Caki2 (cell line): ENCODE results near the gene DIDO1. TPM values are rescaled to one million over a fixed set of nuclear protein-coding genes. Genes with fewer than 3 reads are reported as not detected.
A peak's percentile ranks its signal among the peaks of the same experiment; 100 is the strongest.

Experiments
- DNase-seq: peaks from one replicate; pipeline ENCODE4 v3.0.0-alpha.2; 2015; ENCODE audit warnings: low read depth
- in situ Hi-C: cut with HindIII; loops from 2 replicates; pipeline ENCODE4 v1.10.0; 2016; ENCODE audit warnings: low sequenced_read_pairs, low pct_unique_long_range_greater_than_20kb, mixed read lengths
- total RNA-seq: library from RNA; depleted of rRNA; stranded (reverse); fragments of >200 nt; shearing (Covaris generic); gene quantifications from 2 replicates; pipeline ENCODE4 v1.2.3, GENCODE V29; 2014; ENCODE audit warnings: low replicate concordance; rRNA removed

The DIDO1 gene
- 14.5 and 18.2 TPM in 2 replicates for total RNA-seq

DNA sequence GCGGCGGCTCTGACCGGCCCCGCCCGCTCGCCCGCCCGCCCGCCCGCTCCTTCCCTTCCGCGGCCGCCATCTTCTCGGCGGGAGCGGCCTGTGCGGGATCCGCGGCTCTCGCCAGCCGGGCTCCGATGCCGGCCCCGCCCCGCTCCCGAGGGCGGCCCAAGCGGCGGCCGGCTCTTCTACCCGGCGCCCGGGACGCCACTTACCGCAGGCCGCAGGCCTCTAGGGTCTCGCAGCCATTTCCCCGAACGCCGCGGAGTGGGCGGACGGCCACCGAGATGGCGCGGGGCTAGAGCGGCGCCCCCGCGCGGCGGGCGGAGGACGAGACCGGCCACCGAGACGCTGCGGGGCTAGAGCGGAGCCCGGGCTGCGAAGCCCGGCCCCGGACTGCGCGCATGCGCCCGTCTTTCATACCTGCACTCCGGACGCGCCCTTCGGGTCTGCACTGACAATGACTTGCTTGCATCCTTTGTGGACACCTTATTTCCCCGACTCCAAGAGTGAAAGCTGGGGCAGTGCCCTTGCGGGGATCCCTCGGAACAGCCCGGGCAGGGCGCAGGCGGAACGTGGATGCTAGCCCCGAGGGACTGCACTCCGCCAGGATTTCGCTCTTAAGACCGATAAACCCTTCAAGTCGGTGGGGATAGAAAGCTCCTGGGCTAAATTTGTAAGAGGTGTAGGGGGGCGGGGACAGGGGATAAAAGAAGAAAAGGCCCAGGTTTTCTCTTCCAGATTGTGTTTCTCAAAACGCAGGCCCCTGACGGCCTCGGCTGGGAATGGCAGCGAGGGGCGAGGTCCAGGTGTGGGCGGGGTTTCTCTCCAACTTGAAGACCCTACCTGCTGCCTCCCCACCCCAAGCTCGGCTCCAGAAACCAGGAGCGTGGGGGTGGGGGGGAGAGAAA is at the start of gene DIDO1:
DIDO1 (minus strand) TSS at position 277 of the 899 bp plus-strand sequence.
- in situ Hi-C loops = no loop called here

DNA sequence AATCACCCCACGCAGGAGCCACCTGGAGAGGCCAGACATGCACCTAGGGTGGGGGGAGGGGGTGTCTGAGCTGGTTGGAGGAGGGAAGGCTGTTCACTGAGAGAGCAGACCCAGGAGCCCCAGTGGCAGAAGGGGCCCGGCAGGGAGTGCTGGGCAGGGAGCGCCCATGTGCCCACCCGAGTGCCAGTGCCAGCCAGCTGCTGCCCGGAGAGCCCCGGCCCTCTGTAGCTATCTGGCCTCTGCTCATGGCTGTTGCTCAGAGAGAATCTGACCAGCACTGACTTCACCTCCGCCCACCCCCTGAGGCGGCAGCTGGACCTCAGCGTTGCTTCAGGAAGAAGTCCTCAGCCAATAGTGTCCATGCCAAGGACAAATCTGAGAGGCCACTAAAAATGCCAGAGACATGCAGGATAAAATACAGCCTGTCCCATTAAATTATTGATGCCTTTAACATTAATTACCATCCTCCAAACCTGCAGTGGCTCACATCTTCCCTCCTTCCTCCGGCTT is 49.0 kb upstream of the DIDO1 start:
- in situ Hi-C loops = no loop called here
- DNase-seq = no peak

More for the DNA sequence above, at the start of gene DIDO1:
- DNase-seq = peak; percentile 87

DNA sequence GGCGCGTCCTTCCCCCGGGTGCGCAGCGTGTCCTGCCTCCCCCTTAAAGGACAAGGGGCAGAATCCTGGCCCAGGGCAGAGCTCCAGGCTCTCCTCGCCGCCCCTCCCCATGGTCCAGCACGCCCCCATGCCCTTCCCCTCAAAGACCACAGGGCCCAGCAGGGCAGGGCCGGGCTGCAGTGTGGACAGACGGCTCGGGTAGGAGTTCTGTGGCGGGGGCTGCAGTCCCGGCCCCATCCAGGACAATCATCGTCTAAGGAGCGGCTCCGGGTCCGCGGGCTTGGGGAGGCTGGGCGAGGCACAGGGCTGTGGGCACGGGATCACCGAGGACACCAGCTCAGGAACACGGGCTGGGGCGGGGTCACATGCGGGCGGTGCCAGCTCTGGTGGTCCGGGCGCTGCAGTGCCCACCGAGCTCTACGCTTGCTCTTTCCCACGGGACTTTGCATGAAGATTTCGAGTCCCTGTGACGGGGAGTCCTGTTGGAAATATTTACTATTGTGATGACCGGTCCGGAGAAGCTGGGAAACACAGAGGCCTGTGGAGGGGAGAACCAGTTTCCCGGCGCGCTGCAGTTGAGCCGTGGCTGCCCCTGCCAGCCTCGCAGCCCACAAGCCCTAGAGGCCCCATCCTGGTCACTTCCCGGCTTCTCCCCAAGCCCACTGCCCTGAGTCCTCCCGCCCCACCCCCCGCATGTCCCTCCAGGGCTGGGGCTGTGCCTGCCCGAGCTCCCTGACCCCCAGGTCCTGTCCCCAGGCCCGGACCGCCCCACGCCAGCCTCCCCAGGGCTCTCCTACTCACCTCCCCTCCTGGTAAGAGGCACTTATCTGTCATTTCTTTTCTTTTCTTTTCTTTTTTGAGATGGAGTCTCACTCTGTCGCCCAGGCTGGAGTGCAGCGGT is 46.8 kb upstream of the DIDO1 start:
- DNase-seq = no peak
- in situ Hi-C loops = no loop called here

DNA sequence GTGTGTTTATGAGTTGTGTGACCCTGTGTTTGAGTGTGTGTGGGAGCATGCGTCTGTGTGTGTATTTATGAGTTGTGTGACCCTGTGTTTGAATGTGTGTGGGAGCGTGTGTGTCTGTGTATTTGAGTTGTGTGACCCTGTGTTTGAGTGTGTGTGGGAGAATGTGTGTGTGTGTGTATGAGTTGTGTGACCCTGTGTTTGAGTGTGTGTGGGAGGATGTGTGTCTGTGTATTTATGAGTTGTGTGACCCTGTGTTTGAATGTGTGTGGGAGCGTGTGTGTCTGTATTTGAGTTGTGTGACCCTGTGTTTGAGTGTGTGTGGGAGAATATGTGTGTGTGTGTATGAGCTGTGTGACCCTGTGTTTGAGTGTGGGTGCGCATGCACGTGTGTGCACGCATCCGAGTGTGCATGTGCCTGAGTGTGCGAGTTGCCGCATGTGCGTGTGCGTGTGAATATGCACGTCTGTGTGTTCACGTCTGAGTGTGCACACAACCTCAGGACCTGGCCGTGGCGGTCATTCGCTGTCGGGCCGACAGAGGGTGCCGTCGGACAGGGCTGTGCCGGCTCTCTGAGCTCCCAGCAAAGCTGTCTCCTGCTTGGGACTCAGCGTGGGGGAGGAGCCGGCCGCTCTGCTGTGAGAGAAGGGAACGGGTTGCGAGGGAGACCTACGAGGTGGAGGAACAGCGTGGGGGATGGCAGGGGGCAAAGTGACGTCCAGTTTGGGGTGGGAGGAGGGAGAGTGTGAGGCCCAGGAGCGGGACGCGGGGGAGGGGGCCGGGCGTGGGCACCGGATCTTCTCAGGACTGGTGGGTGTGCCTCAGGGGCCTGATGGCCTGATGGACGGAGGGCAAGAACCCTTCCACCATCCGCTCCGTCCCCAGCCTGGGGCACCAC is 45.9 kb upstream of the DIDO1 start:
- DNase-seq = peak; percentile 71
- in situ Hi-C loops = no loop called here

- DNase-seq = no peak
- in situ Hi-C loops = no loop called here
Observed at GRCh38 chr20:62971211-62971949, 45.1 kb upstream of the DIDO1 start.

DNA sequence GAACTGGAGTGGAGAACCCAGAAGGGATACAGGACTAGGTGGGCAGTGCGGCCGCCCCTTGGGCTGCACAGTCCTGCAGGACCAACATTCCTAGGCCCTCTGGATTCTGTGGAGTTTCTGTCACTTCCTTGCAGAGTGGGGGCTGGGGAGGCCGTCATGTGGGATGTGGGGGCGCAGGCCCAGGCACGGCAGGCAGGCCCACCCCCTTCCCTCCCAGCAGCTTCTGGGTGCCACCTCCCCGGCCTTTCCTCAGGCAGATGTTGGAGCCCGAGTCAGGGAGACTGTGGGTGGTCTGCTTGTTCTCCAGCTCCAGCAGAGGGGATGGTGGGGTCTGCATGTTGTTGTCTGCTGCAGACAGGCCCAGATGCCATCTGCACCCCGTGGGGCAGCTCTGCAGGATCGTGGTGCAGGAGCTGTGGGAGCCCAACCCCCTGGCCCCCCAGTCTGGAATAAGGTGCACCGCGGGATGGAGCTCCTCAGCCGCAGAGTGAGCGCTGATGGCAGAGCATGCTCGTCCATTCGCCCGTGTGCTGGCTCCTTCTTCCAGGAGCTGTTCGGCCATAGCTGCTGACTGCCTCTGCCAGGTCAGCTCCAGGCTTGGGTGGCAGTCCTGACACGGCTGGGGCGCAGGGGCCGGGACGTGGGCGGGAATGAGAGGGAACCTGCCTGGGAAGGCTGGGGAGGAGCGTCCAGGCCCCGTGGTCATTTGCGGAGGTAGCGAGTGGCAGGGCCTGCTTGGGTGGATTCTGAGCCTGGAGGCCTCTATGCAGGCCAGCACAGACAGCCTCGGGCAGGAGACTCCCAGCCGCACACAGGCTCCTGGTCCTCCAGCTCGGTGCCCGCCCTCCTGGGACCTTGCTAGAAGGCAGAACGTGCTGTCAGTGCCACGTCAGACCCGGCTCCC is 44.3 kb upstream of the DIDO1 start:
- in situ Hi-C loops = no loop called here
- DNase-seq = no peak

DNA sequence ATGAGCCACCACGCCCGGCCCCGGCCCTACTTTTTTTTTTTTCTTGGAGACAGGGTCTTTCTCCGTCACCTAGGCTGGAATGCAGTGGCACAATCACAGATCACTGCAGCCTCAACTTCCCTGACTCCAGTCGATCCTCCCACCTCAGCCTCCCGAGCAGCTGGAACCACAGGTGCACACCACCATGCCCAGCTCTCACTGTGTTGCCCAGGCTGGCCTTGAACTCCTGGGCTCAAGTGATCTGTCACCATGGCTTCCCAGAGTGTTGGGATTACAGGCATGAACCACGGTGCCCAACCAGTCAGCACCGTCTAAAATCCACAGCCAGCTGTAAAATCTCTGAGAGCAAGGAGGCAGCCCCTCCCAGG is 43.6 kb upstream of the DIDO1 start:
- DNase-seq = no peak
- in situ Hi-C loops = no loop called here

GRCh38 chr20:62969179-62969760 is 43.0 kb upstream of the DIDO1 start:
- in situ Hi-C loops = no loop called here

GRCh38 chr20:62968378-62969178 is 42.3 kb upstream of the DIDO1 start:
- DNase-seq = no peak
- in situ Hi-C loops = no loop called here

More at GRCh38 chr20:62969179-62969760, 43.0 kb upstream of the DIDO1 start:
- DNase-seq = no peak

DNA sequence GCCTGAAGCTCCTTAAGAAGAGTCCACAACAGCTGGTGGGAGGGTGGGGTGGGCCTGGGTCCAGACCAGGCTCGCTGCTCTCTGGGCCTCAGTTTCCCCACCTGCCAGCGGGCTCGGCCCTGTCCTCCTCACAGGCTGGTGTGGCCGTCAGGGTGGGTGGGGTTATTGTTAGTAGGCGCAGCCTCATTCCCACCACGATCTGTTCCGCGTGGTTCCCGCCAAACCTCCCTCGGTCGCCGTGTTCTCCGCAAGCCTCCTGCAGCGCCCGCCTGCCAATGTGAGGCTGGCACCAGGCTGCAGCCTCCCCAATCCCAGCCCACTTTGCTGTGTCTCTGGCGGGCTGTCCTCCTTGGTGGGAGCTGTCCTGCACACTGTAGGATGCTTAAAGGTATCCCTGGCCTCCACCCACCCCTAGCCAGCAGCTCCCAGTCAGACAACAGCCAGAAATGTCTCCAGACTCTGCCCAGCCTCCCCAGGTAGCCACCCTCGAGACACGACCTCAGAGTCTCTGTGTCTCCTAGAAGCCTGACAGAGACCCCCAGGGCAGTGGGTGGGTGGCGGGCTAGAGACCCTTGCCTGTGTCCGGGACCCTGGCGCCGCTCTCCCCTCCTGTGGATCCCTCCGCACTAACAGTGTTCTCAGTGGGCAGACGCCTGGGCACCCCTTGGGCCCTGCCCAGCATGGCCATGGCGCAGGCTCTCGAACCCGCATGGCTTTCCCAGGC is 41.5 kb upstream of the DIDO1 start:
- in situ Hi-C loops = no loop called here

DNA sequence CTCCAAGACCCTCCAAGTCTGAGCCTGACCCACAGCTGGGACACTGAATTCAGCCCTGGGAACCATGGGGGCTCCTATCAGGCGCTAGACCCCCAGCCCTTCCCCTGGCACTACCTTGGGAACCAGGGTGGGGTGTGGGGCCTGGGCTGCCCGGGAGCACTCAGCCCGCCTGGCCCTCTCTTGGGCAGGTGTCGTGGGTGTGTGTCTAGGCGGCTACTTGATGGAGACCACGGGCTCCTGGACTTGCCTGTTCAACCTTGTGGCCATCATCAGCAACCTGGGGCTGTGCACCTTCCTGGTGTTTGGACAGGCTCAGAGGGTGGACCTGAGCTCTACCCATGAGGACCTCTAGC is 40.8 kb upstream of the DIDO1 start:
- DNase-seq = no peak

More for the DNA sequence above, 41.5 kb upstream of the DIDO1 start:
- DNase-seq = no peak

GRCh38 chr20:62966212-62967148 is 40.2 kb upstream of the DIDO1 start:
- in situ Hi-C loops = no loop called here

More for the DNA sequence above, 40.8 kb upstream of the DIDO1 start:
- in situ Hi-C loops = no loop called here

DNA sequence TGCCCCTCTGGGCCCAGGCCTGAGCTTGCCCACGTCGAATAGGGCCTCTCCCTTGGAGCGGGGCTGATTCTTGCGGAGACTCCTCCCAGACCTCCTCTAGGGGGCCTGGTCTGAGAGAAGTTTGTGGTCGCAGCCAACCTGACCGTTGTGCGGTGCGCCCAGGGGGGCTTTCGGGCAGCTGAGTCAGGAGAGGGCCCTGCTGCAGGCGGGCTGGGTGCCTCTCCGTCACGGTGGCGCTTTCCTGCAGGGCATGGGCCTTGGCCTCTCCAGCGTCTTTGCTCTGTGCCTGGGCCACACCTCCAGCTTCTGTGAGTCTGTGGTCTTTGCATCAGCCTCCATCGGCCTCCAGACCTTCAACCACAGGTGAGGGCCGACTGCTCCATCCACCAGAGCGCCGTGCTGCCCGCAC is 39.1 kb upstream of the DIDO1 start:
- no peak for DNase-seq
- in situ Hi-C loops = no loop called here

More at GRCh38 chr20:62966212-62967148, 40.2 kb upstream of the DIDO1 start:
- DNase-seq = no peak

DNA sequence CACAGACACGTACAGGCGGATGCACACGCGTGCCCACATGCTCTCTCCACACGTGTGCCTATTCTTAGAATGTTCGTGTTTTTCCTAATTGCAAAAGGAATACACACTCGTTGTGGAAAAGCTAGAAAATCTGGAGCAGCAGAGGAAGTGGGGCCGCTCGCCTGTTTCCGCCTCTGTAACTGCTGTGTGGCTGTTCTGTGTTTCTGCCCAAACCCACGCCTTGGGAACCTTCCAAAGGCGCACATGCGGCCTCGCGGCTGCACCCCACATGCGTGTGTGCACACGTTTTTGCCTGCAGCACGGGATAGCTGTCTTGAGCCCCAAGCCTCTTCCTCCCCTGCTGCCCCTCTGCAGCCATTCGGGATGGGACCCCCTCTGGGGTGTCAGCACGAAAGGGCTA is 38.4 kb upstream of the DIDO1 start:
- in situ Hi-C loops = no loop called here
- DNase-seq = no peak
